ENCODE measurements around the gene BAHCC1. TPM values are rescaled to one million over a fixed set of nuclear protein-coding genes. Genes with fewer than 3 reads are reported as not detected.

The BAHCC1 gene
- total and polyA plus RNA-seq, 9 of the 15 experiments (the other 6 are each of a cell fraction or from before 2014, with no cell fraction given): 0.14 to 26.9 (median 5.0) TPM

GRCh38 chr17:81398176-81398831 is 3.0 kb downstream of the BAHCC1 start (continued):
- TF ChIP-seq, protein P1, sequence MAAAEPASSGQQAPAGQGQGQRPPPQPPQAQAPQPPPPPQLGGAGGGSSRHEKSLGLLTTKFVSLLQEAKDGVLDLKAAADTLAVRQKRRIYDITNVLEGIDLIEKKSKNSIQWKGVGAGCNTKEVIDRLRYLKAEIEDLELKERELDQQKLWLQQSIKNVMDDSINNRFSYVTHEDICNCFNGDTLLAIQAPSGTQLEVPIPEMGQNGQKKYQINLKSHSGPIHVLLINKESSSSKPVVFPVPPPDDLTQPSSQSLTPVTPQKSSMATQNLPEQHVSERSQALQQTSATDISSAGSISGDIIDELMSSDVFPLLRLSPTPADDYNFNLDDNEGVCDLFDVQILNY (CRISPR knock-in tag; IDR thresholded peaks at IDR 0.05): 0 out of 2 replicates have a peak, but pooled peaks have one; percentile 11
- TF ChIP-seq GMEB1 (CRISPR knock-in tag; IDR thresholded peaks at IDR 0.05): no peak
- TF ChIP-seq, protein P2, sequence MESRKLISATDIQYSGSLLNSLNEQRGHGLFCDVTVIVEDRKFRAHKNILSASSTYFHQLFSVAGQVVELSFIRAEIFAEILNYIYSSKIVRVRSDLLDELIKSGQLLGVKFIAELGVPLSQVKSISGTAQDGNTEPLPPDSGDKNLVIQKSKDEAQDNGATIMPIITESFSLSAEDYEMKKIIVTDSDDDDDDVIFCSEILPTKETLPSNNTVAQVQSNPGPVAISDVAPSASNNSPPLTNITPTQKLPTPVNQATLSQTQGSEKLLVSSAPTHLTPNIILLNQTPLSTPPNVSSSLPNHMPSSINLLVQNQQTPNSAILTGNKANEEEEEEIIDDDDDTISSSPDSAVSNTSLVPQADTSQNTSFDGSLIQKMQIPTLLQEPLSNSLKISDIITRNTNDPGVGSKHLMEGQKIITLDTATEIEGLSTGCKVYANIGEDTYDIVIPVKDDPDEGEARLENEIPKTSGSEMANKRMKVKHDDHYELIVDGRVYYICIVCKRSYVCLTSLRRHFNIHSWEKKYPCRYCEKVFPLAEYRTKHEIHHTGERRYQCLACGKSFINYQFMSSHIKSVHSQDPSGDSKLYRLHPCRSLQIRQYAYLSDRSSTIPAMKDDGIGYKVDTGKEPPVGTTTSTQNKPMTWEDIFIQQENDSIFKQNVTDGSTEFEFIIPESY (CRISPR knock-in tag; IDR thresholded peaks at IDR 0.05): peak; percentile 92; the same call in 1 of the 2 replicates
- TF ChIP-seq GTF3C2 (IDR thresholded peaks at IDR 0.05; ENCODE audit: borderline replicate concordance, extremely low read depth, insufficient read length): no peak
